SK-N-MC (cell line): ENCODE measurements around the gene TTC28.

Experiments
- DNase-seq: peaks from one replicate; pipeline ENCODE4 v3.0.0-alpha.2; 2011; ENCODE audit warnings: low read depth, low spot score
- H3K27ac ChIP-seq: fragments of 200-600 bp; sonication (generic); 2 replicates; pipeline ENCODE4 v1.5.1; 2016; ENCODE audit warnings: mixed run types
- H3K36me3 ChIP-seq: fragments of 200-600 bp; sonication (generic); 2 replicates; pipeline ENCODE4 v1.6.1; 2017; ENCODE audit warnings: antibody characterized with exemption, low read length, mixed read lengths; ENCODE audit not compliant: insufficient read depth
- H3K4me3 ChIP-seq: fragments of 200-600 bp; sonication (generic); 2 replicates; pipeline ENCODE4 v1.5.1; 2016
- H3K9ac ChIP-seq: fragments of 200-600 bp; sonication (generic); 2 replicates; pipeline ENCODE4 v1.8.0; 2017; ENCODE audit warnings: mixed run types, mixed read lengths; ENCODE audit not compliant: insufficient read length
- H3K9me3 ChIP-seq: fragments of 200-600 bp; sonication (generic); 2 replicates; pipeline ENCODE4 v1.6.1; 2017; ENCODE audit warnings: low read depth, mild to moderate bottlenecking, antibody characterized with exemption, low read length, moderate library complexity, mixed read lengths
- EZH2 ChIP-seq: fragments of 200-600 bp; sonication (generic); IDR thresholded peaks from one replicate; pipeline ENCODE4 v1.6.1; 2017; ENCODE audit warnings: antibody characterized with exemption
- FOXP2 ChIP-seq: optimal IDR thresholded peaks from 2 replicates; pipeline ENCODE3; 2011; ENCODE audit warnings: mild to moderate bottlenecking, moderate library complexity; ENCODE audit not compliant: insufficient read depth; ENCODE audit errors: extremely low read length, control extremely low read depth
- POLR2AphosphoS5 ChIP-seq: IDR thresholded peaks from 2 replicates; pipeline ENCODE4 v1.6.1; 2012; ENCODE audit warnings: mild to moderate bottlenecking, low read depth, low read length, borderline replicate concordance

The TTC28 gene

DNA sequence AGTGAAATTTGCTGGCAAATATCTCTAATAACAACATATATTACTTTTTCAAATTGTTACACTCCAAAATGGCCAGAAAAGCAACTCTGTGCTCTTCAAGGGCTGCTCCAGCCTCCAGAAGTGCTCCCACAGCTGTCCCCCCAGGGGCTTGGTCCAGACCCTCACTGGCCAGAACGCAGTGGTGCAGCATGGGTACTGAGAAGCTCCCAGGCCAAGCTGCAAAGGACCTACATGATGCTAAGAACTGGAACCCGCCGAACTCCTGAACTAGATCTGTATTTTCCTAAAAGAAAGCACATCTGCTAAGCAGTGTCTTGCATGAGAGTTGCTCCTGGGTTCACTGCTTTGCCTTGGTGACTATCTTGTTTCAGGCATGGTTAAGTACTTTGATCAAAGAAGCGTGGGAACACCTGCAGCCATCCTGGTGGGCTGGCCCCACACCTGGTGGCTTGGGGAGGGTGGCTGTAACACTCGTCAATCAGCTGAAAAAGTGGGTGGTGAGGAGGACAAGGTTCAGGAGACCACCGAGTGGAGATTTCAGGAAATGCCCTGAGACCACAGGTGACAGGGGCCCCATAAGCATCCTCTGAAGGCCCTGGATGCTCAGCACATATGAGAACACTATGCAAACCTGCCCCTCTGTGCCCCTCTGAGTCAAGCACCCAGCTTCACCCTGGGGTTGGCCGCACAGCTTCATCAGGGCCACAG, 687.9 kb downstream of the TTC28 start:
- TF ChIP-seq POLR2AphosphoS5 (no peak), FOXP2 (no peak)
- Histone ChIP-seq H3K27ac (no peak overlapping the region), H3K4me3 (no peak overlapping the region), H3K36me3 (peaks cover 9% of the 10 kb centered on the region; the same call in 1 of the 2 replicates), H3K9me3 (no peaks in the 10 kb centered on the region), H3K9ac (no peak overlapping the region)
- no peak for DNase-seq

DNA sequence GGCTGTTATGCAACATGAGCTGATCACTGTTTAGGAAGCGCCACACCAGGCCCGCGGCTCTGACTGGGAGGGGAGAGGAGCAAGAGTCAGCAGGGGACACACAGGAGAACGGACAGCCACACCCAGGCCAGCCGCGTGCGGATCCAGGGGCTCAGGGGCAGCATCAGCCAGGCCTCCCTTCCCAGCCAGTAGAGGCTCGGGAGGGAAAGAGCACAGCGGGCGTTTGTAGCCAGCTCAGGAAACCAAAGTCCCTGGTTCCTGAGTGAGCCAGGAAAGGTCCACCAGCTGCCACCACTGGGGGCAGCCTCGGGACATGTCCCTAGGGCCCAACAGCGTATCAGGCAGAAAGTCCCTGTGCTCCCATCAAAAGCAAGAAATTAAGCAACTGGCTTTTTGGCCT, 688.8 kb downstream of the TTC28 start:
- peaks cover 12% of the 10 kb centered on the region; the same call in 1 of the 2 replicates for H3K36me3 ChIP-seq
- H3K9me3 ChIP-seq = no peaks in the 10 kb centered on the region
- TF ChIP-seq EZH2 (no peak), POLR2AphosphoS5 (no peak), FOXP2 (no peak)
- no peak overlapping the region for H3K4me3 ChIP-seq
- H3K27ac ChIP-seq = no peak overlapping the region
- H3K9ac ChIP-seq = no peak overlapping the region
- DNase-seq = no peak

DNA sequence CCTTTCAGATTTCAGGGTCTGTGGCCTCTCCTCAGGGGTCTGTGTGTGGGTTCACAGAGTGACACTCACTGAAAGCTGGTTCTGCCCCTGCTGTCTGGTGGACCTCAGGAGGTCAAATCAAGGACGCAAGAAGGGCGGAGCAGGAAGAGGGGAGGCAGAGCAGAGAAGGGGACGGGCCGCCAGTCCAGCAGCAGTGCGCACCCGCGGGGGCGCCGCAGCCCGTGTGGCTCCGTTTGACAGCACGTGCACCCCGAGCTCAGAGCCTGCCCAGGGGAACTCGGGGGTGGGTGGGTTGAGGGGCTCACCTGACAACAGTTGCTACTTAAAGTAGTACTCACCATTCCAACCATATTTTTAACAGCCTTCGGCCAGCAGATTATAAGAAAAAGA, 689.2 kb downstream of the TTC28 start:
- TF ChIP-seq FOXP2 = no peak
- no peak for TF ChIP-seq POLR2AphosphoS5
- no peak for TF ChIP-seq EZH2
- no peak overlapping the region for H3K9ac ChIP-seq
- no peaks in the 10 kb centered on the region for H3K9me3 ChIP-seq
- H3K27ac ChIP-seq = no peak overlapping the region
- peaks cover 13% of the 10 kb centered on the region; the same call in 1 of the 2 replicates for H3K36me3 ChIP-seq
- H3K4me3 ChIP-seq = no peak overlapping the region
- no peak for DNase-seq

DNA sequence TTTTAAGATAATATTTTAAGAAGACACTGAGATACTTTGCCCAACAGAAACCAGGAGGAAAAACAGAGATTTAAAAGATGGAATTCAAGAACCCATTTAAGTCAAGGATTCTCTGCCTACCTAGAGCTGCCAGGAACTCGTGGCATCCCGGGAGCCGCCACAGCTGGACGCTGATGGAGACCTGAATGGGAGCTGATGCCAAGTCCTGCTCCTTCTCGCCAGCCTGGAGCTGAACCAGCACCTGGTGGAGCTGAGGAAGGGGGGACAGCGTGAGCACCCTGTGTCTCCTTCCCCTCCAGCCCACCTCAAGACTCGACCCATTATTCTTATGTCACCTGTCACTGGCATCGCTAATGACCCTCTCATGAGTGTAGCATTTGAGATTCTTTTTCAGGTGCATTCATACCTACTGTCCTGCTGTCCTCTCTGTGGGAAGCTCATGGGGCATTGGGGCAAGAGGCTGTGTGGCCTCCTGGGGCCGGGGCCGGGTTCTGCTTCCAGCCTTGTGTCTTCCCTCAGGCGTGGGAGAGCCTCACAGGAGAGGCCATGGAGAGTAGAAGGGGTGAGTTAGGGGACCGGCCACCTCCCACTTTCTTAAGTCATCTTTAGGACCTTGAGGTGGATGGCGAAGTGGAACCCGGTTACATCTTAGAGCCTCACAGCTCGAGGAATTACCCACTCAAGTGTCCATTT, 689.7 kb downstream of the TTC28 start:
- no peak overlapping the region for H3K4me3 ChIP-seq
- DNase-seq = no peak
- TF ChIP-seq FOXP2 = no peak
- TF ChIP-seq POLR2AphosphoS5 = no peak
- no peak for TF ChIP-seq EZH2
- H3K36me3 ChIP-seq = peaks cover 11% of the 10 kb centered on the region; the same call in 1 of the 2 replicates
- H3K9ac ChIP-seq = no peak overlapping the region
- no peak overlapping the region for H3K27ac ChIP-seq
- H3K9me3 ChIP-seq = no peaks in the 10 kb centered on the region

DNA sequence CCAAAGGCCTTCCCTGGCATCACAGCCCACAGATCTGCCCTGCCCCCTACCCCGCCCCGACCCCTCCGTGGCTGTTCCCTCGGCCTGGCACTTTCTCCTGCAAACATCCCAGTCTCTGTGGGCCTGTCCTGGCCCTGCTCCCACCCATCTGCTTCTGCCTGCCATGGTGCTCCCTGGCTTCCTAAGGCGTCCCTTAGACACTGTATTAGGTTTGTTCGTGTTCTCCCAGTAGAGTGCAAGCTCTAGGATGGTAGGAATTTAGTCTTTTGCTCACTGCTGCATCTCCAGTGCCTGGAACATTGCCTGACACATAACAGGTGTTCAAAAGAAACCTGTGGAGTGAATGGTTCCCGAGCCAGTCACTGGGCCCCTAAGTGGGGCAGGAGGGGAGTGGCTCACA, 690.9 kb downstream of the TTC28 start:
- Histone ChIP-seq H3K4me3 (no peak overlapping the region), H3K9me3 (no peaks in the 10 kb centered on the region), H3K36me3 (peaks cover 11% of the 10 kb centered on the region; the same call in 1 of the 2 replicates), H3K9ac (no peak overlapping the region), H3K27ac (no peak overlapping the region)
- no peak for TF ChIP-seq POLR2AphosphoS5
- no peak for TF ChIP-seq EZH2
- TF ChIP-seq FOXP2 = no peak
- DNase-seq = no peak

DNA sequence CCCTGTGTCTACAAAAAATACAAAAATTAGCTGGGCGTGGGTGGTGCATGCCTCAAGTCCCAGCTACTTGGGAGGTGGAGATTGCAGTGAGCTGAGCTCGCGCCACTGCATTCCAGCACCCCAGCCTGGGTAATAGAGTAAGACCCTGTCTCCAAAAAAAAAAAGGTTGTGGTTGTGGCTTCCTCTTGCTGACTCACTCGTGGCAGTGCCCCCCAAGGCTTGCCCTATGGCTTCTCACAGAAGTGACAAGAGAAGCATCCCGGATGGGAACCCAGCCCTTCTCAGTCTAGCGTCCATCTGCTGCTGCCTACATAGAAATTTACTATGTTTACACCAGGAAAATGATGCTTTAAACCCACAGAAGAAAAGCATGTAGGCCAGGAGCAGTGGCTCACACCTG, 692.1 kb downstream of the TTC28 start:
- Histone ChIP-seq H3K36me3 (peaks cover 18% of the 10 kb centered on the region; the same call in 1 of the 2 replicates), H3K9ac (no peak overlapping the region), H3K9me3 (no peaks in the 10 kb centered on the region), H3K27ac (no peak overlapping the region), H3K4me3 (no peak overlapping the region)
- no peak for DNase-seq
- TF ChIP-seq POLR2AphosphoS5 = no peak
- TF ChIP-seq EZH2 = no peak
- TF ChIP-seq FOXP2 = no peak

DNA sequence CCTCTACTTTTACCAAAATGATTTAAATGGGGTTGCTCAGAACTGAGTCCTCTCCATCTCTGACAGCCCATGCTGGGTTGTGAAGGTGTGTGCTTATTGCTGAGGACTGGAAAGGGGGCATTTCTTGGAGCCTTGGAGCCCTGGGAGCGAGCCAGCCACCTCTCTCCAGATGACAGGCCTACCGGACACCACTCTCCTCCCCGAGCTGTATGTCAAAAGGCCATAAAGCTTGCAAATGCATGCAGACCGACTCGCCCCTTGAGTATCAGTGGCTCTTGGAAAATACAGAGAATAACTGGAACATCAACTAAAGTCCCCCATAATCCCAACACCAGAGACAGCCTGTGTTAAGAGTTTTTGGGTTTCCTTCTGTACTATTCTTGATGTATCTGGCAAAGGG, 692.7 kb downstream of the TTC28 start:
- no peak for DNase-seq
- TF ChIP-seq POLR2AphosphoS5 (no peak), EZH2 (no peak), FOXP2 (no peak)
- H3K4me3 ChIP-seq = no peak overlapping the region
- no peak overlapping the region for H3K27ac ChIP-seq
- H3K36me3 ChIP-seq = peaks cover 23% of the 10 kb centered on the region; the same call in 1 of the 2 replicates
- no peak overlapping the region for H3K9ac ChIP-seq
- H3K9me3 ChIP-seq = no peaks in the 10 kb centered on the region

DNA sequence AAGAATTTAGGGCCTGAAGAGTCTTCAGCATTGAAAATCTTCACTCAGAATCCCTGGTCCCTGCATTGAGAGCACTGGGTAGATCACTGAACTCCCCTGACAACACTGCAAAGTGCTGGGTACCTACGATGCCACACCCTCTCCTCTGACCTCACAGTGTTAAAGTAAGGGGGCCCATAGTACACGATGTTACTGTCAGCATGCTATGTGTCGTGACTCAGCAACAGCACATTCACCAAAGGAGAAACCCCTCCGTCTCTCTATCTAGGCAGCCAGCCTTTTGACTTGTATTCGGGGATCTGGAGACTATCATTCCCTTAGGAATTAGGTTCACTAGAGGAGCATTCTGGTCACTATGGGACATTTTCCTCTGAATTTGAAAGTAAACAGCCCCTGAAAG, 693.2 kb downstream of the TTC28 start:
- no peak overlapping the region for H3K4me3 ChIP-seq
- no peak for DNase-seq
- no peak overlapping the region for H3K9ac ChIP-seq
- no peak for TF ChIP-seq FOXP2
- no peak for TF ChIP-seq EZH2
- TF ChIP-seq POLR2AphosphoS5 = no peak
- H3K27ac ChIP-seq = no peak overlapping the region
- H3K9me3 ChIP-seq = no peaks in the 10 kb centered on the region
- peaks cover 24% of the 10 kb centered on the region; the same call in 1 of the 2 replicates for H3K36me3 ChIP-seq
